Heart left ventricle (tissue), 16 donors: ENCODE measurements around the gene IL6. TPM values are rescaled to one million over a fixed set of nuclear protein-coding genes. Genes with fewer than 3 reads are reported as not detected.

Experiments
- ATAC-seq, 4 donors: fragments of 200-7000 bp; cut with Tn5 transposase; one replicate each; pipeline ENCODE4 v1.9.1; 2020 to 2022; ENCODE audit warnings: moderate library complexity in 4 of 4, mild to moderate bottlenecking in 3 of 4, moderate number of reproducible peaks in 1 of 4
- DNase-seq, 5 donors: peaks; one replicate each; pipeline ENCODE4 v3.0.0-alpha.2; 2020
- H3K27ac ChIP-seq, 12 donors: fragments of 200-600 bp; sonication (generic) in 4 of 12; one replicate each; pipeline versions ENCODE4 v1.5.0 to v1.8.0; 2016 to 2022; ENCODE audit warnings: mild to moderate bottlenecking in 2 of 12
- H3K27me3 ChIP-seq, 9 donors: fragments of 200-600 bp; sonication (generic) in 2 of 9; one replicate each; pipeline versions ENCODE4 v1.5.1 to v1.8.0; 2016 to 2022; ENCODE audit warnings: mild to moderate bottlenecking in 3 of 9
- H3K36me3 ChIP-seq, 9 donors: fragments of 200-600 bp; sonication (generic) in 2 of 9; one replicate each; pipeline versions ENCODE4 v1.5.0 to v1.8.0; 2018 to 2022; ENCODE audit warnings: mild to moderate bottlenecking in 2 of 9
- H3K4me1 ChIP-seq, 12 donors: fragments of 200-600 bp; sonication (generic) in 4 of 12; one replicate each; pipeline versions ENCODE4 v1.5.0 to v1.8.0; 2016 to 2022; ENCODE audit warnings: mild to moderate bottlenecking in 3 of 12
- H3K4me3 ChIP-seq, 12 donors: fragments of 200-600 bp; sonication (generic) in 4 of 12; one replicate each; pipeline versions ENCODE4 v1.5.0 to v1.8.0; 2017 to 2022; ENCODE audit warnings: mild to moderate bottlenecking in 9 of 12, moderate library complexity in 4 of 12
- H3K9me3 ChIP-seq, 12 donors: fragments of 200-600 bp; sonication (generic) in 4 of 12; one replicate each; pipeline versions ENCODE4 v1.5.0 to v1.8.0; 2016 to 2022; ENCODE audit warnings: mild to moderate bottlenecking in 1 of 12
- CTCF ChIP-seq, 12 donors: fragments of 200-600 bp; sonication (generic) in 4 of 12; IDR thresholded peaks; one replicate each; pipeline versions ENCODE4 v1.5.0 to v1.8.0; 2018 to 2022; ENCODE audit warnings: antibody characterized with exemption in 12 of 12, mild to moderate bottlenecking in 5 of 12
- POLR2A ChIP-seq, 2 donors: fragments of 450-650 bp; IDR thresholded peaks; one replicate each; pipeline ENCODE4 v1.6.1; 2017; ENCODE audit warnings: antibody characterized with exemption in 2 of 2, mild to moderate bottlenecking in 2 of 2, moderate library complexity in 2 of 2
- WGBS, 4 donors: extraction: QIAGEN DNeasy Blood & Tissue Kit in 2 of 4; methylation state at CpG; one replicate each; pipeline versions ENCODE4 v1.1.5 to v1.1.7; 2013 to 2018; 5-methylcytosine and 5-hydroxymethylcytosine counted together
- intact Hi-C, 10 donors: fragments of 100-400 bp; cut with DNase I; formaldehyde crosslinking; loops; one replicate each; pipeline versions ENCODE4 v1.11.1 to v1.14.2; 2022
- polyA plus RNA-seq, 2 donors: library from polyadenylated mRNA; stranded (reverse); fragments of 200-250 nt; gene quantifications; one replicate each; pipeline ENCODE4 v1.2.3, GENCODE V29; 2013
- total RNA-seq, 9 donors: library from RNA; depleted of rRNA in 2 of 9; stranded (reverse); fragments of >200 nt in 2 of 9; fragmentation: NEBNext Ultra II Directional in 3 of 9; extraction: Animal tissue kit (Norgen Biotek cat#: 25700) in 3 of 9; gene quantifications; one replicate each; pipeline versions ENCODE4 v1.1.0 to v1.2.4, GENCODE V29; 2016 to 2023
- donor health status: ischemic (EF 13 %, LVEDD 7.1; RV severe dilation, severe dysfunction).
- donor health status: healthy with polysubstance abuse.
- donor health status: DM: no; HTN: yes; CAD: no.
- donor health status: DM: no; HTN: no; CAD: no.
- donor health status: ischemic (EF 25% LVEDD 6.9; RV normal size, moderate dysfunction).
- donor health status: ischemic (EF 25% LVEDD 5.7; RV mildly dilated, moderate dysfunction).
- donor health status: healthy.
- donor health status: DM: yes; HTN: yes; CAD: no.
- donor health status: ischemic (EF 35%, LVEDD 5.7; RV mildly dilated, moderate dysfunction).
- donor health status: nonischemic (EF 11% LVEDD 7.7; RV severe dilation, severe dysfunction).
- donor health status: DM: yes; HTN: yes; CAD: no.
- donor health status: PGD.
- donor health status: ischemic (EF 29% LVEDD 5.4; RV normal size, mild dysfunction).
- donor health status: nonischemic (EF 23%, LVEDD 6.1; RV moderate dilation, normal function).

IL6 gene
- total and polyA plus RNA-seq, 11 donors, result 0.72 to 15.1 (median 1.9) TPM; not detected in 1

DNA sequence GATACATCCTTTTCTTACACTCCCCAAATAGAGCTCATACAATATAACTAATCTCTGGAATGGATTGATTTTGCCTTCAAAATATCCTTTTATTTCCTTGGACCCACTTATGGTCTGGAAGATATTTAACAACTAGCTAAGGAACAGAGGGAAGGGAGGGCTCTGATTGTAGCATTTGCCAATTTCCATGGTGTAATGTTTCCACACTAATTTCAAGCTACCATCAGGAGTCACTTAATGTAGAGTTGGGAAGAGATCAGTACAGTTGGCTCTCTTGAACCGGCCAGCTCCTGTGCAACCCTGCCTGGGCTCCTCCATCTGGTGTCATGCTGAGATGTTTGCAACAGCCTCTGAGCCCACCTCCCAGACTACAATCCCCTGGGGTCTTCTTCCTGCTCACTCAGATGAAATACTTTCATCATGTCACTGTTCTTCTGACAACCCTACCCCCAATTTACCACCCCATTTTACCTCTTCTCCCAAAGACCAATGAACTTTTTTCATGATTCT lies 8.0 kb upstream of the IL6 start:
- DNase-seq (no peak), ATAC-seq (no peak)
- WGBS, 4 donors, result 18 to 71% (median 55%) methylated on average over 1 of the region's 1 CpG
- no peaks in the 10 kb centered on the region for H3K9me3 ChIP-seq
- H3K27ac ChIP-seq, result peak overlapping the region in 5 of 12 donors; percentile 20 to 71 (median 47)
- no peak for TF ChIP-seq CTCF (IDR thresholded peaks at IDR 0.05)
- no peak for TF ChIP-seq POLR2A (IDR thresholded peaks at IDR 0.05)
- H3K4me1 ChIP-seq, result peaks cover 0 to 51% (median 22%) of the 10 kb centered on the region in 12 donors
- intact Hi-C loops, result no loop called here
- no peaks in the 10 kb centered on the region for H3K36me3 ChIP-seq
- no peaks in the 10 kb centered on the region for H3K27me3 ChIP-seq
- H3K4me3 ChIP-seq, result no peak overlapping the region

DNA sequence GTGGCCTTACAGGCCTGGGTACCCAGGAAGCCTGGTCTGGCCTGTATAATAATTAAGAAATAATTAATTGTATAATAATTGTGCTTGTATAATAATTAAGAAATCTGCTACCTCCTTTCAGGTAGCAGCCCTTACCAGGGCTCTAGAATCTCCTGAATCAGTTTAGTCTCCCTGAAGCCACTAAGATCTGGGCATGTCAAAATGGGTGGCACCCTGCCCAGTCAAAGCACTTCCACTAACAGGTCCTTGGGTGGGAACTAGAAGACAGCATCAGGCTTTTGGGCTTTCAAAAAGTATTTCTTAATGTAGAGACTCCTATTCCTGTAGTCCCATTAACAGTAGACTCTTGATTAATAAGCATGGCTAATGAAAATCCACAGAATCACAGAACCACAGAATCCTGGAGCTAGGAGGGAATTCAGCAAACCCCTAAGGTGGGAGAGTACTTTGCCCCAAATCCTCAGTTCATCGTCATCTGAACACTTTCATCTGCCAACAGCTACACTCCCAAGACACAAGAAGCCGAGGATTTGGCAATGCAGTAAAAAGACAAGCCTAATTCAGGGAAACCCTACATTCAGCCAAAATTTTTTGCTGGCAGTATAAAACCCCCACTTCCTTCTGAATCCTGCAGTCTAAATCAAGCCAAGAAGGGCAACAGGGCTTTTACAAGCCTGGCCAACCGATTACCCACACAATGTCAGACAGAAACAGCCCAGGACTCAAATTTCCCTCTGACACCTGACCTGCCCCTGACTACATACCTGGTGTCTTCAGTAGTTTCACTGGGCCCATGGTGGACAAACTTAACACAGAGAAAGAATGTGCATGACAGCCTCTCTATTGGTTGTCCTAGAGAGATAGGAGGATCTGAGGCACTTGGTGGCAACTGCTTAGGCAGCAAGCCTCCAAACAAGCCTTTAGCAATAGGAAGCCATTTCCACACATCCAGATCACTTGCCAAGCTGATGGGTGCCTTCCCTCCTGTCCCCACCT lies 5.9 kb upstream of the IL6 start:
- intact Hi-C loops, result loop anchor here in 4 of 10 donors (10.0 kb wide), 2 partner anchors 334 to 606 kb away; no protein-coding TSS in a partner anchor
- Histone ChIP-seq H3K4me3 (no peak overlapping the region), H3K27ac (peak overlapping the region in 1 of 12 donors; percentile 80), H3K27me3 (no peaks in the 10 kb centered on the region), H3K9me3 (no peaks in the 10 kb centered on the region), H3K36me3 (no peaks in the 10 kb centered on the region), H3K4me1 (peaks cover 0 to 72% (median 29%) of the 10 kb centered on the region in 12 donors)
- ATAC-seq (no peak), DNase-seq (no peak)
- TF ChIP-seq CTCF (IDR thresholded peaks at IDR 0.05) (no peak), POLR2A (IDR thresholded peaks at IDR 0.05) (no peak)
- 63 to 87% (median 69%) methylated on average over 3 of the region's 3 CpGs for whole genome bisulfite sequencing, 4 donors

DNA sequence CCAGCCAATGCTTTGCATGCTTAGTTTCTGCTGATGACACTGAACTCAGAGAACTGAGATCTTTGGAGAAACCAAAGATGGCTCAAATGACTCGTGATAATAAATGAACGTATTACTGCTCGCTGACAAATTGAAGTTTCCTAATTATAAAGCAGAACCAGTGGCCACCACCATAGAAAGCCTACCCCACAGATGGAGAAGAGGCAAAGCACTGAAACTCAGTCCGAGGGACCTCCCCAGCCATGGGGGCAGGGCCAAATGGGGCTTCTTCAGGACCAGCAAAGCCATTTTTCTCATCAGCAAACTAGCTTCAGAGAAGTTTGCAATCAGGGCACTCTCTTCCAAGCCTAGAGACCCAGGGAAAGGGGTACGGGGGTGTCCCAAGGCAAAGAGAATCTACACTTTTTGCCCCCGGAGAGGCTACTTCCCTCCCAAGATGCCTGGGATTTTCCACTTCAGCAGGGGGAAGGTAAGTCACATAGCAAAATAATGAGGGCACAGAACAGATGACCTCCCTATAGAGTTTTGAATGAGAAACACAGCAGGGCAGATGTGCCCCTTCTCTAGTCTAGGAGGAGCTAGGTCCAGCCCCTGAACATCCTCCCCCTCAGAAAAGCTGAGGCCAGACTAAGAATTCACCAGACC lies 4.3 kb upstream of the IL6 start:
- TF ChIP-seq CTCF (IDR thresholded peaks at IDR 0.05) (no peak), POLR2A (IDR thresholded peaks at IDR 0.05) (no peak)
- DNase-seq, result no peak

More for the DNA sequence above, 4.3 kb upstream of the IL6 start:
- no peak overlapping the region for H3K4me3 ChIP-seq
- no peaks in the 10 kb centered on the region for H3K27me3 ChIP-seq
- no peak for ATAC-seq
- 81 to 87% (median 83%) methylated on average over 6 of the region's 6 CpGs for WGBS, 4 donors
- peaks cover 4 to 84% (median 40%) of the 10 kb centered on the region in 12 donors for H3K4me1 ChIP-seq
- H3K27ac ChIP-seq, result peak overlapping the region in 11 of 12 donors; percentile 22 to 80 (median 60)
- intact Hi-C loops, result loop anchor here in 4 of 10 donors (10.0 kb wide), 2 partner anchors 332 to 608 kb away; no protein-coding TSS in a partner anchor
- H3K36me3 ChIP-seq, result no peaks in the 10 kb centered on the region
- H3K9me3 ChIP-seq, result no peaks in the 10 kb centered on the region
